Activated effector memory CD4-positive, alpha-beta T cell treated with Interleukin-2 at 50 U/mL for 16 hours (primary cell): ENCODE measurements around the gene ZFP91.
A peak's percentile ranks its signal among the peaks of the same experiment; 100 is the strongest.

Source experiments
- DNase-seq: peaks from one replicate; pipeline ENCODE4 v3.0.0-alpha.2; 2020

ZFP91 gene

DNA sequence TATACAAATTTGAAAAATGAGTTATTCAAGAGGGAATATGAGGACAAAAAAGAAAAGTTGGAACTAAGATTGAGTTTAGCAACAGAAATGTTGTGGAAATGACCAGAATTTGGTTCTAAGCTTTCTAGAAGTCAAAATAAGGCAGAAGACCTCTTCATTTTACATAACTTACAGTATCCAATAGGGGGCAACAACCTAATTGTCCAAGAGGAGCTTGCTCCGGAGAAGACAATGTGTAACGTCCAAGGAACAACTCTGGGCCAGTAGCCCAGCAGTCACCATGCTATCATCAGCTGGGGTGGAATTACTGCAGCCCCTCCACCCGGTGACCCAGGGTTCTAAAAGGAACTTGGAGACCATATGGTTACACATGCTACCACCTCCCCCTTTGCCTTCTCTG lies 57.7 kb downstream of the ZFP91 start:
- DNase-seq: no peak

- DNase-seq: no peak
These were observed 58.5 kb downstream of the ZFP91 start for GRCh38 chr11:58637371-58637770.

DNA sequence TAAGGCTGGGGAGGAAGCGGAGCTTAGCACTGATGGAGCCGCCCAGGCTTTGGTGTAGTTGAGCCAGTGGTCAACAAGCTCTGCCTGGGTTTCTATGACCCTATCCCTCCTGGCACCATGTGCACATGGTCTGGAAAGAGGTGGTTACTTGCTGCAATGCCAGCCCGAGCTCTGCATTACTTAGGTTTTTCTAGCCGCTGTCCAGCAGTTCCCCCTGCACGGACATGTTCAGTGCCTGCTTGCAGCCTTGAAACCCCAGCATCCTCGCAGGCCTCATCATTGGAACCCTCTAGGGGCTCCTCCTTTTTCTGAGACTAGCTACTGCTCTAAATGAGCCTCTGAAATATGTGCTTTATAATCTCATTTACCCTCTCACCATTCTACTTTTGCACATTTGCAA lies 60.2 kb downstream of the ZFP91 start:
- DNase-seq: no peak

DNA sequence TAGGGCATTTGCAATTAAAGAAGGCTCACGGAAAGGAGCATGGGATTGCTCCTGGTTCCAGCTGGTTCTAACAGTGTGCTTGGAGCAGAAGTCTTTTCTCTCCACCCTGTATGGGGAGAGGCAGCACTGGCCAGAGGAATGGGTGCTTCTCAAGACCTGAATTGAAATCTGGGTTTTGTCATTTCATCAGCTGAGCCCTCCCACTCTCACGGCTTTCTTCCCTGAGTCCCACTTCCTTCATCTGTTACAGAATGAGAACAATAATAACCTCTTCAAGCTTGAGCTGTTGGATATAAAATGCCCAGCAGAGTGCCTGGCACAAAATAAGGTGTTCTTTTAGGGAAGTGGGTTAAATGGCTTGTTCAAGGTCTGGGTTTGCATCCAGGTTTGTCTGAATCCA lies 60.8 kb downstream of the ZFP91 start:
- no peak for DNase-seq

DNA sequence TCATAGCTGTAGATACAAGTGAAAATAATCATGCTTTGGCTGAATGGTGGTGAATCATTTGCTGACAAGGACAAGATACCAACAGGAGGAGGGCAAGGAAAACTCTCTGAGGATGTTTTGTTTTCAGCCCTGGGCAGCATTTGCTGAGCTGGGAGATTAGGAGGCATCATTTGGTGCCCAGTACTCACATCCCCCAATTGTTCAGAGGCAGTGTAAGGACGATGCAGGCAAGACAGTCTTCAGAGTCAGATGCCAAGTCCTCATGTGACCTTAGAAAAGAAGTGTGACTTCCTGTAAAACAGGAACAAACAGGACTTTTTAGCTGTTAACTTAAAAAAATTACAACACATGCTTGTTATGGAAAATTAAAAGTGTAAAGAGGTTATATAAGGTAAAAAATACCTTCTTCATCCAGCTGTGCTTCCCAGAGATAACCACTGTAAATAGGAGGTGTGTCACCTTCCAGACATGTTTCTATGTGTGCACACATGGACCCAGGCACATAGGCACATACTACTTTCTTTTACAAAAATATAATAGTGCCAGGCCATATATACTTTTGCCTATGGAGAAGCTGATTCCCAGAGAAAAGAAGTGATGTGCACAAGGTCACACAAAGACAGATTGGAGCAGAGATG lies 61.6 kb downstream of the ZFP91 start:
- DNase-seq: no peak

DNA sequence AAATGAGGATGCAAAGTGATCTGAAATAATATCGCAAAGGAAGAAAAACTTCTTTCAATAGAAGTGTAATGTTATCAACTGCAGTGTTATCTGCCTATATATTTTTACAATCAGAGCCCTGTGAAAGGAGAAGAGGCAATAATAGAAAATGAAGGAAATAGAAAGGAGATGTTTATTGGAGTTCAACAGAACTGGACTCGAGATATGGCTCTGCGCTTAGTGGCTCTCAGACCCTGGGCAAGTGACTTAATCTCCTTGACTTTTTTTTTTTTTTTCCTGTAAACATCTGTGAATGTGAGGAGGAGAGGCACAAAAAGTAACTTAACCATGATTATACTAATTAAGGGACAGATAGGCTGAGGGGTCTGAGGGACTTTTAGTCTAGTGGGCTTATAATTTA lies 62.5 kb downstream of the ZFP91 start:
- no peak for DNase-seq

- DNase-seq: no peak
These were observed 63.1 kb downstream of the ZFP91 start for GRCh38 chr11:58641803-58642581.

GRCh38 chr11:58645854-58646253 lies 67.0 kb downstream of the ZFP91 start:
- no peak for DNase-seq

- DNase-seq: no peak
These were observed 68.4 kb downstream of the ZFP91 start for GRCh38 chr11:58647141-58647699.

DNA sequence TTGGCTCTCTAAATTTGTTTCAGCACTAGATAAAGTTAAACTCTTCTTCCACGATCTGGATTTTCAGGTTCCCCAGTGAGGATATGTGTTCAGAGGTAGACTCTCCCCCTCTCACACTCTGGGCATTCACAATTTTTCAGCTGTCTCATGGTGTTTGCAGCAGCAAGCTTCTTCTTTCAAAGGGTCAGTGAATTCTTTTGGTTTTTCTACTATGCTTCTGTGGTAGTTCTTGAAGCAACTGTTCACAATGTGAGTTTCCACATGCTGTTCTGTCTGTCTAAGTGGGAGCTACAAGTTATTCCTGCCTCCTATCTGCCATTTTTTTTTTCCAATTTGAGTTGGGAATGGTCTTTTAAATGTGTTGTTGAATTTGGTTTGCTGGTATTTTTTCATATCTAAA lies 69.0 kb downstream of the ZFP91 start:
- DNase-seq: no peak

GRCh38 chr11:58649623-58650022 lies 70.8 kb downstream of the ZFP91 start:
- DNase-seq: no peak

GRCh38 chr11:58650496-58650895 lies 71.6 kb downstream of the ZFP91 start:
- DNase-seq: no peak

GRCh38 chr11:58652726-58653280 lies 73.9 kb downstream of the ZFP91 start:
- no peak for DNase-seq

GRCh38 chr11:58654079-58654907 lies 75.4 kb downstream of the ZFP91 start:
- peak; percentile 56 for DNase-seq

- no peak for DNase-seq
These were observed 76.0 kb downstream of the ZFP91 start for GRCh38 chr11:58654908-58655296.

GRCh38 chr11:58656348-58656747 lies 77.5 kb downstream of the ZFP91 start:
- DNase-seq: no peak

GRCh38 chr11:58658623-58659022 lies 79.8 kb downstream of the ZFP91 start:
- no peak for DNase-seq

GRCh38 chr11:58659404-58659803 lies 80.5 kb downstream of the ZFP91 start:
- no peak for DNase-seq

DNA sequence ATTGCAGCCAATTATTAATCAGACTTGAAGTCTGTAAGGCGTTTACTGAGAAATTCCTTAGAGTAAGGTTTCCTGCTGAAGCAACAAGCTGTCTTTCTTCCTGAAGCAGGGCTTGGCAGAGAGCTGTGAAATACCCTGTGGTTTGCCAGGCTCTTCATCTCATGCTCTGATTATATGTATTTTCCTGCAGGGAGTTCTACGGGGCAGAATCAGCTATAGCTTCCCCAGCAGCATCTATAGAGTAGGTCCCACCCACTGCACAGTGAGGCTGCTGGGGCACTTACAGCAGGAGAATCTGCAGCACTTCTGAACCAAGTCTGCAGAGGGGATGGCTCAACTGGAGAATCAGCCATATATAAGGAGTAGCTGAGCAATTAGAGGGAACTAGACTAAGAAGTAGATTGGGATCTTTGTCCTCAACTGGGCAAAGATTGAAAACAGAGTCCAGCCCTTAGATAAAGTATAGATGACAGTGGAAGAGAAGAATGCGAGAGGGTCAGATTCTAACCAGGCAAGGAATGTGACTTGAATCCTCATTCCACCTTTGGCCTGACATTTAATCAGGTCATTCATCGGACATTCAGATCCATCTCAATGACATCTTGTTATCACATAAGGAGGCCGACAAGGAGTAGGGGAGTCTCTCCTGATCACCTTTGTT lies 81.2 kb downstream of the ZFP91 start:
- no peak for DNase-seq
